Measurements from ENCODE around the gene ETV2. TPM values are rescaled to one million over a fixed set of nuclear protein-coding genes. Genes with fewer than 3 reads are reported as not detected.
A peak's percentile ranks its signal among the peaks of the same experiment; 100 is the strongest.
"Not testable (repeated sequence)": the region's sequence is repeated elsewhere in the genome, so short reads cannot be mapped to it uniquely, and the experiment has no call there.

ETV2 gene, protein sequence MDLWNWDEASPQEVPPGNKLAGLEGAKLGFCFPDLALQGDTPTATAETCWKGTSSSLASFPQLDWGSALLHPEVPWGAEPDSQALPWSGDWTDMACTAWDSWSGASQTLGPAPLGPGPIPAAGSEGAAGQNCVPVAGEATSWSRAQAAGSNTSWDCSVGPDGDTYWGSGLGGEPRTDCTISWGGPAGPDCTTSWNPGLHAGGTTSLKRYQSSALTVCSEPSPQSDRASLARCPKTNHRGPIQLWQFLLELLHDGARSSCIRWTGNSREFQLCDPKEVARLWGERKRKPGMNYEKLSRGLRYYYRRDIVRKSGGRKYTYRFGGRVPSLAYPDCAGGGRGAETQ
- total RNA-seq, result under 1 TPM; 0.74 to 0.81 TPM
- long read RNA-seq, donor 1, partial matches to known transcripts, result 1 of 1 reads
- long read RNA-seq, donor 1, other reads (novel, unspliced or antisense), result 0 of 1 reads
- long read RNA-seq, donor 2, result 0 reads

DNA sequence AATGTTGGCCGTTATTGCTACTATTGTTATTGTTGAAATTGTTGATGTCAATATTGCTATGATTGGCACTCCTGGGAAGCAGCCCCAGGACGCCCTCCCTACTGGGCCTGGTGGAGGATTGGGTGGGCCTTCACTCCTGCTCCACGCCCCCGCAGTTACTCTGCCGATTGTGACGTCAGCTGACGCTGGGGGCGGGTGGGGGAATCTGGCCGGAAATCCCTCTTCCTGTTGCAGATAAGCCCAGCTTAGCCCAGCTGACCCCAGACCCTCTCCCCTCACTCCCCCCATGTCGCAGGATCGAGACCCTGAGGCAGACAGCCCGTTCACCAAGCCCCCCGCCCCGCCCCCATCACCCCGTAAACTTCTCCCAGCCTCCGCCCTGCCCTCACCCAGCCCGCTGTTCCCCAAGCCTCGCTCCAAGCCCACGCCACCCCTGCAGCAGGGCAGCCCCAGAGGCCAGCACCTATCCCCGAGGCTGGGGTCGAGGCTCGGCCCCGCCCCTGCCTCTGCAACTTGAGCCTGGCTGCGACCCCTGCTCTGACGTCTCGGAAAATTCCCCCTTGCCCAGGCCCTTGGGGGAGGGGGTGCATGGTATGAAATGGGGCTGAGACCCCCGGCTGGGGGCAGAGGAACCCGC, at the start of gene ETV2:
ETV2 (plus strand) TSS at position 231 of the 637 bp plus-strand sequence. CDS start 716 bp downstream, outside the sequence.
- intact Hi-C loops (cut with DNase I), result no loop called here
- no peak for DNase-seq (ENCODE audit: low spot score)

DNA sequence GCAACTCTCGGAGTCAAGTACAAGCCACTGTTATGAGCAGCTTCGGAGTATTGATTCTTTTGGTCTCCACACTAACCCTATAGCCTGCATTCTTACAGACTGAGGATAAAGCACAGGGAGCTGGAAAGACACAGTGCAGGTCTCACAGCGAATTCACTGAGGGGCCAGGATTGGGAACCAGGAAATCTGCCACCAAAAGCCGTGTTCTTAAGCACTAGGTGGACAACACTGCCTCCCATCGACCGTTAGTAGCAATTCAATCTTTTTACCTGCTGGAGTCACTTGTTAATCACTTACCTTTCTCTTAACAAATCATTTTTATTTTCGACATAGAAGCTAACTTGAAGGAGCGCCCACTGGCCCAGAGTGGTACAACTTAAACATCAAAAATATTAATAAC, 49.3 kb upstream of the ETV2 start:
- DNase-seq (ENCODE audit: low spot score), result no peak
- intact Hi-C loops (cut with DNase I), result no loop called here

DNA sequence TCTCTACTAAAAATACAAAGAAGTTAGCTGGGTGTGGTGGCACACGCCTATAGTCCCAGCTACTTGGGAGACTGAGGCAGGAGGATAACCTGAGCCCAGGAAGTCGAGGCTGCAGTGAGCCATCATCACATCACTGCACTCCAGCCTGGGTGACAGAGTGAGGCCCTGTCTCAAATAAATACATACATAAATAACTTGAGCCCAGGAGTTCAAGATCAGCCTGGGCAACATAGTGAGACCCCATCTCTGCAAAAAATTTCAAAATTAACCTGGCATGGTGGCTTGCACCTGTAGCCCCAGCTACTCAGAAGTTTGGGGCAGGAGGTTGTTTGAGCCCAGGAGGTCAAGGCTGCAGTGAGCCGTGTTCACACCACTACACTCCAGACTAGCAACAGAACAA, 46.5 kb upstream of the ETV2 start:
- intact Hi-C loops (cut with DNase I); DNase-seq (ENCODE audit: low spot score): not testable (repeated sequence)

DNA sequence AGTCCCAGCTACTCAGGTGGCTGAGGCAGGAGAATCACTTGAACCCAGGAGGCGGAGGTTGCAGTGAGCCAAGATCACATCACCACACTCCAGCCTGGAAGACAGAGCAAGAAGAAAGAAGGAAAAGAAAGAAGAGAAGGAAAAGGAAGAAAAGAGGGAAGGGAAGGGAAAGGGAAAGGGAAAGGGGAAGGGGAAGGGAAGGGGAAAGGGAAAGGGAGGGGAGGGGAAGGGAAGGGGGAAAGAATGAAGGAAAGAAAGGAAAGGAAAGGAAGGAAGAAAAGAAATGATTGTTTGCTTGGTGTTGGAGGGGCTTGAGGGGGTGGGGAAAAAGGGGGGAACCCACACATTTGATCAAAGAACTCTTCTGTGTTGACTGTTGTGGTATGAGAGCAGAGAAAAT, 45.6 kb upstream of the ETV2 start:
- intact Hi-C loops (cut with DNase I), result no loop called here

DNA sequence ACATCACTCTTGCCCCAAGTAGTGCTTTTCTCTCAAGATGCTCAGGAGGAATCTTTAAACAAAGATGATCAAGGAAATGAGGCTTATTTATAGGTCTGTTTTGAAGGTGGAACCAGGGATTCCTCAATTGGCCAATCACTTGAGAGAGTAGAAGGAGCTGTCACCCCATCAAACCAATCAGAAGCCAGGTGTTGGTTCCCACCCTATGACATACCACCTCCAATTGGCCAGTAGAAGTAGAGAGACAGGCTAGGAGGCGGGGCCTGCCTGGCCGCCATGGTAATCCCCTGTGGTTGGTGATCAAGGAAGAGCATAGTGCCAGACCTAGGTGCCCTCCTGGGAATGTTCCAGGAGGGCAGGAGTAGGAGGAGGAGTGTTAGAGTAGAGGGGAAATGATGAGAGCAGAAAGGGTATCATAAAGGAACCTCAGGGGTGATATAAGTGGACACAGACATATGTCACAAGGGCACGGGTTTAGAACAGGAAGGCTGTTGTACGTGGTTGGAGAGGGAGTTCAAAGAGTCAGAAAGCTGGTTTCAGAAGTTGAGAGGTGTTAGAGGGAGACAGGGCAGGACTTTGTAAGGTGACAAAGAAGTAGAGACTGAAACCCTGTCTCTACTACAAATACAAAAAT, 45.1 kb upstream of the ETV2 start:
- no peak for DNase-seq (ENCODE audit: low spot score)
- intact Hi-C loops (cut with DNase I), result no loop called here

More for the DNA sequence above, 45.6 kb upstream of the ETV2 start:
- no peak for DNase-seq (ENCODE audit: low spot score)

DNA sequence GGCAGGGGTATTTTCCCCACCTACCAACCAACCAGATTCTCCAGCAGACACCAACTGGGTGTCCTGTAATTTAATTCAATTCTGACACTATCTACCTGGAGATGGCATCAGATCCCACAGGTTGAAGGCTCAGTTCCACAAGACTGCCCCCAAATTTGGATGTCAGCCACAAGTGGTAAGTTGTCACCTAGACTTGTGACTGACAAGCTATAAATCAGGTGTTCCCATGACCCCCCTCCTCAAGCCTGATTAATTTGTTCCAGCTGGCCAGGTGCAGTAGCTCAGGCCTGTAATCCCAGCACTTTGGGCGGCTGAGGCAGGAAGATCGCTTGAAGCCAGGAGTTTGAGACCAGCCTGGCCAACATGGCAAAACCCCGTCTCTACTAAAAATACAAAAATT, 39.6 kb upstream of the ETV2 start:
- no peak for DNase-seq (ENCODE audit: low spot score)
- intact Hi-C loops (cut with DNase I), result no loop called here

DNA sequence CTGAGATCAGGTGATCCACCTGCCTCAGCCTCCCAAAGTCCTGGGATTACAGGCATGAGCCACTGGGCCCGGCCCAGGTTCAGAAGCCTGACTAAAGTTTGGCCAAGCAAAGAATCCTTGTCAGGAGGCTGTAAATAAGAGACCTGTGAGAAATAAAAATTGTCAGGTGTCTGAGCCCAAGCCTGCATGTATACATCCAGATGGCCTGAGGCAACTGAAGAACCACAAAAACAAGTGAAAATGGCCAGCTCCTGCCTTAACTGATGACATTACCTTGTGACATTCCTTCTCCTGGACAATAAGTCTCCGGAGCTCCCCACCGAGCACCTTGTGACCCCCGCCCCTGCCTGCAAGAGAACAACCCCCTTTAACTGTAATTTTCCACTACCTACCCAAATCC, 37.1 kb upstream of the ETV2 start:
- DNase-seq (ENCODE audit: low spot score); intact Hi-C loops (cut with DNase I): not testable (repeated sequence)

DNA sequence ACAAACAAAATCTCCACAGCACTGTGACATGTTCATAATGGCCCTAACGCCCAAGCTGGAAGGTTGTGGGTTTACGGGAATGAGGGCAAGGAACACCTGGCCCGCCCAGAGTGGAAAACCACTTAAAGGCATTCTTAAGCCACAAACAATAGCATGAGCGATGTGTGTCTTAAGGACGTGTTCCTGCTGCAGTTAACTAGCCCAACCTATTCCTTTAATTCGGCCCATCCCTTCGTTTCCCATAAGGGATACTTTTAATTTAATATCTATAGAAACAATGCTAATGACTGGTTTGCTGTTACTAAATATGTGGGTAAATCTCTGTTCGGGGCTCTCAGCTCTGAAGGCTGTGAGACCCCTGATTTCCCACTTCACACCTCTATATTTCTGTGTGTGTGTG, 34.4 kb upstream of the ETV2 start:
- intact Hi-C loops (cut with DNase I); DNase-seq (ENCODE audit: low spot score): not testable (repeated sequence)

DNA sequence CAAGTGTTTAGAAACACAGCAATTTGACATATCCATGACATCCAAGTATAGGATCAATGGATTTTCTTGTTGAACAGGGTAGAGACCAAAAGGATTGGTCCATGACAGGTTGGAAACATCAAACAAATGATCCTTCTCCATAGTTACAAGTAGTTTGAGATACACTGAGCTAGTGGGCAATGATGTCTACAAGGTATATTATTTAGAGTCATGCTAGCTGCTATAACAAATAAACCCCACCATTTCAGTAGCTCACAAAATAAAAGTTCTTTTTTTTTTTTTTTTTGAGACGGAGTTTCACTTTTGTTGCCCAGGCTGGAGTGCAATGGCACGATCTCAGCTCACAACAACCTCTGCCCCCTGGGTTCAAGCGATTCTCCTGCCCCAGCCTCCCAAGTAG, 33.9 kb upstream of the ETV2 start:
- DNase-seq (ENCODE audit: low spot score), result no peak
- intact Hi-C loops (cut with DNase I), result no loop called here

DNA sequence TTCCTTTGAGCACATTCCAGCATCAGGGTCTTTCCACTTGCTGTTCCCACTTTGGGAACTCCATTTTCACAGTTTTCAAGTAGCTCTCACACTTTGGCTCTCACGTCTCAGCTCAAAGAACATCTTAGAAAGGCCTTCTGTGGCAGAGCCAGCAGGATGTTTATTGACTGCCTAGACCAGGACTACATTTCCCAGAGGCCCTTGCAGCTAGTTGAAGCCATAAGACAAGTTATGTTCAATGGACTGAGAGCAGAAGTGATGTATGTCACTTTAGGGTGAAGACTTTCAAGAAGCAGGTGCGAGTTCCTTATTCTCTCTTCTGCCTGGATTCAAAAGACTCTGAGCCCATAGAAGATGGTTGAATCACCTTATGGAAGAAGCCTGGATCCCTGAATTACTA, 33.3 kb upstream of the ETV2 start:
- no peak for DNase-seq (ENCODE audit: low spot score)
- intact Hi-C loops (cut with DNase I), result no loop called here

DNA sequence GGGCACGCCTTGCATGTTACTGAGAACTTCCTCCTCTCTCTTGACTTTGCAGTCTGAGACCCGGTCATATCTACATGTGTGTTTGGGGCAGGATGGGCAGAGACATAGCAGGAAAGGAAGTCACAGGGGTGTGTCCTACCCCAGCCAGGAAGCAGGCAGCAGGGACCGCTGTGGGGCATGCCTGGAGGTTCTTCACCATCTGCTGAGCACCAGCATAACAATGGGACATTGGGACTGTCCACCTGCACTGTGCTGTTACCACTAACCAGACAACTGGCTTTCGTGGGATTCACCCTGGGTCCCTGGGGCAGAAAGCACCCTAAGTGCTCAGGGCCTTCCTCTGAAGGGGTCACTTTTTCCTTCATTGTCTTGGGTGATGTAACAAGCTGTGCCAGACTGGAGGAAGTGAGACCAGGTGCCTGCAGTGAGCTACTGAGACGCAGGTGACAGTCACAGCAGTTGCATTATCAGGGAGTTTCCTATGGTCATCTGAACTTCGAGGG, 31.6 kb upstream of the ETV2 start:
- intact Hi-C loops (cut with DNase I), result no loop called here
- no peak for DNase-seq (ENCODE audit: low spot score)

DNA sequence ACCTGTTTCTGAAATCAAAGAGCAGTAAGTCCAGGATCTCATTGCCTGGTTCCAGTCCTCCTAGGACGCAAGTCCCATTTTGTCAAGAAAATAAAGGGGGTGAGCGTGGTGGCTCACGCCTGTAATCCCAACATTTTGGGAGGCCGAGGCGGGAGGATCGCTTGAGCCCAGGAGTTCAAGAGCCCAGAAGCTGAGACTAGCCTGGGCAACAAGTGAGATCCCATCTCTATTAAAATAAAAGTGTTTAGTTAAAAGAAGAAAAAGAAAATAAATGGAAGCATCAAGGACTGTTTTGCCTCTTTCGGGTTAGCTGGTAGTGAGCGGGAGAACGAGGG, 29.4 kb upstream of the ETV2 start:
- intact Hi-C loops (cut with DNase I), result no loop called here
- DNase-seq (ENCODE audit: low spot score), result no peak

DNA sequence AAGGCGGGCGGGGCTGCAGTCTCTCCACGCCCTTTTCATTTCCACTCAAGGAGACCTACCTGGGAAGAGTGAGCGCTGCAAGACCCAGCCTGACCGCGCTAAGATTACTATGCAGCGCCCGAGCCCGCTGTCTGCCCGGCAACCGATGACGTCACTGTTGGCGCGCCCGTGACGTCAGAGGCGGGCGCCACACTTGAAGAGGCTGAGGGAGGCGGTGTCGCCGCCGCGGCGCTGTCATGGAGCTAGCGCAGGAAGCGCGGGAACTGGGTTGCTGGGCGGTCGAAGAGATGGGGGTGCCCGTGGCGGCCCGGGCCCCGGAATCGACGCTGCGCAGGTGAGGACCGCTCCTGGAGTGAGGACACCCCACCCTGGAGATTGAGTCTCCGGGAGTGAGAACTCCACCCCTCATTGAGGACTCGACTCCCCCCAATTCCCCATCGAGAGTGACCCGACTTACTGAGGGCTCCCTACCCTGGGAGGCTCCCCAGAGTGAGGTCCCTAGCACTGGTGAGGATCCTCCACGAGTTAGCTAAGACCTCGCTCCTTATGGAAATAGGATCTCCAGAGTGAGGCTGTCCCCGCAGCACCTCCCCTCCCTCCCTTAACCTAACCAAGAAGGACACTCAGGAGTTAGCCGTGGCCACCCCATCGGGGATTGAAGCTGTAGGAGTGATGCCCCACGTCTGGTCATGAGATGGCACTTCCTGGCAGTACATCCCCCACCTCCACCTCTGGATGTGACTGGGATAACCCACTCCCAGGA, 28.8 kb upstream of the ETV2 start, which contains the start of gene HAUS5:
HAUS5 (plus strand) TSS at position 177 of the 763 bp plus-strand sequence; CDS start at position 237, 60 bp downstream.
- DNase-seq (ENCODE audit: low spot score), result peak; percentile 98
- intact Hi-C loops (cut with DNase I), result no loop called here

DNA sequence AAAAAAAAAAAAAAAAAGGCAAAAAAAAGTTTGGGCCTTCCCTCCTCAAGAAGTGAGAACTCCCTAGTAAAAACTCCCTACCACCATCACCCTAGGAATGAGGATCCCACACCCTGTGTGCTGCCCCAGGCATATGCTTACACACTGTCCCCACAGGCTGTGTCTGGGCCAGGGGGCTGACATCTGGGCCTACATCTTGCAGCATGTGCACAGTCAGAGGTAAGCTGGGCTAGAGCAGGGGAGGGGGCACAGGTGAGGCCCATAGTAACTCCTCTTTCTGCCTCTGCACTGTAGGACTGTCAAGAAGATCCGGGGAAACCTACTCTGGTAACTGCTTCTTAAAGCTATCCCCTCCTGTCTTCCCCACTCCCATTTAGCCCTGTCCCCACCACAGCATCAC, 28.0 kb upstream of the ETV2 start:
- intact Hi-C loops (cut with DNase I), result no loop called here
- DNase-seq (ENCODE audit: low spot score), result no peak

DNA sequence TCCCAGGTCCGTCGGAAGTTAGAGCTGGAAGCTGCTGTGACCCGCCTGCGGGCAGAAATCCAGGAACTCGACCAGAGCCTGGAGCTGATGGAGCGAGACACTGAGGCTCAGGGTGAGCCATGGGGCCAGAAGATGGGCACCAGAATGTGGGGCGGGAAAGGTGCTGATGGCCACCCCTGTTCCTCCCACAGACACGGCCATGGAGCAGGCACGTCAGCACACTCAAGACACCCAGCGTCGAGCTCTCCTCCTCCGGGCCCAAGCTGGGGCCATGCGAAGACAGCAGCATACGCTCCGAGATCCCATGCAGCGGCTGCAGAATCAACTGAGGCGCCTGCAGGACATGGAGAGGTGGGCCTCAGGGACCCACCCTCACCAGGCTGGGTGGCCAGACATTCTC, 26.5 kb upstream of the ETV2 start:
- DNase-seq (ENCODE audit: low spot score), result no peak

DNA sequence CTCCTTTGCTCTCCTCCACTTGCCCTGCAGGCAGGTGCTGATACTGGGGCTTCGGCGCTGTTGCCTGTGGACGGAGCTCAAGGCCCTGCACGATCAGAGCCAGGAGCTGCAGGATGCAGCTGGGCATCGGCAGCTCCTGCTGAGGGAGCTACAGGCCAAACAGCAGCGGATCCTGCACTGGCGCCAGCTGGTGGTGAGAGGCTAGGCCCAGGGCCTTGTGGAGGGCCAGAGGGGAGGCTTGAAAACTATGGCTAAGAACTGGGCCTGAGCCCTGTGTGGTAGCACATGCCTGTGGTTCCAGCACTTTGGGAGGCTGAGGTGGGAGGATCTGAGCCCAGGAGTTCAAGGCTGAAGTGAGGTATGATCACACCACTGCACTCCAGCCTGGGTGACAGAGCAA, 22.7 kb upstream of the ETV2 start:
- intact Hi-C loops (cut with DNase I), result no loop called here
- no peak for DNase-seq (ENCODE audit: low spot score)

More for the DNA sequence above, 26.5 kb upstream of the ETV2 start:
- intact Hi-C loops (cut with DNase I), result no loop called here

DNA sequence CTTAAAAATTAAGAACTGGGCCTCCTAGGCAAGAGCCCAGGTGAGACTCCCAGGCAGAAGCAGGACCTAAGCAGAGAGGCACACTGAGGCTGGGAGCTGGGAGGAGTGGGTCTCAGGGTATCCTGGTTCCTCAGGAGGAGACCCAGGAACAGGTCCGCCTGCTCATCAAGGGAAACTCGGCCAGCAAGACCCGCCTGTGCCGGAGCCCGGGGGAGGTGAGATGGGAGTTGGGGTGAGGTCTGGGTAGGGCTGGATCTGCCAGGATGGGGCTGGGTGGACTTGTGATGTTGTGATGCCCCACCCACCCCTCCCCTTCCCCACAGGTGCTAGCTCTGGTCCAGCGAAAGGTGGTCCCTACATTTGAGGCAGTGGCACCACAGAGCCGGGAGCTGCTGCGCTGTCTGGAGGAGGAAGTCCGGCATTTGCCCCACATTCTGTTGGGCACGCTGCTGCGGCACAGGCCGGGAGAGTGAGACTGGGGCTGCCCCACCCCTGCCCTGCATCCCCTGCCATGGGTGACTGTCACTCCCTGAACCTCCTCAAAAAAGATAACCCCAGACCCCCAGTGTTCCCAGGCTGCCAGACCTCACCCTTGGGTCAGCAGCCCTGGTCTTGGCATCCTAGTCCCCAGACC, 22.1 kb upstream of the ETV2 start:
- intact Hi-C loops (cut with DNase I), result no loop called here
- DNase-seq (ENCODE audit: low spot score), result no peak

DNA sequence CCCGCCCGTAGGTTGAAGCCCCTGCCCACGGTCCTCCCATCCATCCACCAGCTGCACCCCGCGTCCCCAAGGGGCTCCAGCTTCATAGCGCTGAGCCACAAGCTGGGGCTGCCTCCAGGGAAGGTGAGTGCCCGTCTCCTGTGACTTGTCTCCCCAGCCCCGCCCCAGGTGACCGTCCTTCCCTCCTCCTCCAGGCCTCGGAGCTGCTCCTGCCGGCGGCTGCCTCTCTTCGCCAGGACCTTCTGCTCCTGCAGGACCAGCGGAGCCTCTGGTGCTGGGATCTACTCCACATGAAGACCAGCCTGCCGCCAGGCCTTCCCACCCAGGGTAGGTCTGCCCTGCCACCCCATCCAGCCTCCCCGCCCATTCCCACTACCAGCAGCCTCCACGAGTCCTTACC, 21.5 kb upstream of the ETV2 start:
- DNase-seq (ENCODE audit: low spot score), result no peak
- intact Hi-C loops (cut with DNase I), result no loop called here

DNA sequence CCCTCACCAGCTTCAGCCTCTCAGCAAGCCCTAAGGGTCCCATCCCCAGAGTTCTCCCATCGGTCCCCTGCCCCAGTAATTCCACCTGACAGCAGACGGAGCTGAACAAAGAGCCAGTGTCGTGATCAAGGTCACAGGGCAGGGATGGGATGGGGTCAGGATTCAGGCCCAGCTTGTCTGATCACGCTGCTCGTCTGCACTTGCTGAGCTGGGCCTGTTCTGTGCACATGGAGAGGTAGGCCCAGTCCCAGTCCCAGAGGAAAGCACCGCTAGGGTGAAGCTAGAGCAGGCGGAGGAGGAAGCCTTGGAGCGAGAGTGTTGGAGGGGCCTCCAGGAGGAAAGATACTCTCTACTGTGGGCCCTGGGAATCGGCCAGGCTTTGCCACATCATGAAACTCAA, 19.8 kb upstream of the ETV2 start:
- DNase-seq (ENCODE audit: low spot score), result no peak
- intact Hi-C loops (cut with DNase I), result no loop called here

Measured in posterior vena cava (tissue), 2 donors.